LNCaP clone FGC (cell line): ENCODE results near the gene LAMA4.

Experiments
- DNase-seq: peaks from one replicate; pipeline ENCODE4 v3.0.0-alpha.2; 2011; ENCODE audit warnings: low read depth
- H3K4me3 ChIP-seq: 2 replicates; pipeline ENCODE4 v1.5.1; 2011; ENCODE audit warnings: mild to moderate bottlenecking, low read depth, low read length, control low read depth
- CTCF ChIP-seq: IDR thresholded peaks from 2 replicates; pipeline ENCODE4 v1.5.1; 2012; ENCODE audit warnings: mild to moderate bottlenecking; ENCODE audit not compliant: control insufficient read depth, insufficient read depth; ENCODE audit errors: extremely low read depth

LAMA4 gene

GRCh38 chr6:112253841-112254816 is at the start of gene LAMA4:
Gene LAMA4, minus strand, starts transcription at chr6:112254567. Its CDS starts 417 bp downstream, at chr6:112254150.
- peak within 1 kb of the TSS; percentile 43 for H3K4me3 ChIP-seq
- no peak for DNase-seq
- TF ChIP-seq CTCF: no peak

- no peak for DNase-seq
- H3K4me3 ChIP-seq: no peak overlapping the region
- no peak for TF ChIP-seq CTCF
Observed at GRCh38 chr6:112302142-112302705, 47.9 kb upstream of the LAMA4 start.

GRCh38 chr6:112300896-112301295 is 46.5 kb upstream of the LAMA4 start:
- no peak overlapping the region for H3K4me3 ChIP-seq
- no peak for TF ChIP-seq CTCF
- DNase-seq: no peak

DNA sequence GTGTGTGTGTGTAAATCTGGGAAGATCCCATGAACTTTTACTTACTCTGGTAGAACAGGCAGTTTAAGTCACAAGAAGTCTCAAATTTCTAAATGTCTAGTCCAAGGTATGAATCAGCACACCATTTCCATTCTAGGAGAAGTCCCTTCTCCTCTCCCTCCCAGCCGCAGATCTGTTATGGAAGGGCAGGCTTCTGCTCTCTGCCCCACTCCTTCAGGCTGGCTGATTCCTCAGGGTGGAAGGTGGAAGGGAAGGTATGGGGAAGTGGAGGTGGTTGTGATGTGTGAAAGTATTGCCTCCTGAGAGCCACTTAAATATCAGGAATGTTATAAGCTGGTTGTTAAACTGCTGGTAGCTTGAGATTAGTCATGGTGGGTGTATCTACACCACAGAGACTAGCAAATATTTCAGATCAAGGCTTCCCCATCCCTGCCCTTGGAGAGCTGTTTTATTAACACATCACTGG is 44.5 kb upstream of the LAMA4 start:
- H3K4me3 ChIP-seq: no peak overlapping the region
- no peak for TF ChIP-seq CTCF
- no peak for DNase-seq

- no peak for TF ChIP-seq CTCF
- no peak for DNase-seq
- H3K4me3 ChIP-seq: no peak overlapping the region
Observed at GRCh38 chr6:112298021-112298745, 43.8 kb upstream of the LAMA4 start.

- DNase-seq: no peak
- TF ChIP-seq CTCF: no peak
- H3K4me3 ChIP-seq: no peak overlapping the region
Observed at GRCh38 chr6:112296694-112297093, 42.3 kb upstream of the LAMA4 start.
